HepG2 (cell line): ENCODE results near the gene BCL2A1. TPM values are rescaled to one million over a fixed set of nuclear protein-coding genes. Genes with fewer than 3 reads are reported as not detected.
A peak's percentile ranks its signal among the peaks of the same experiment; 100 is the strongest.

Source experiments
- ARID4A ChIP-seq: sonication (generic); formaldehyde crosslinking; IDR thresholded peaks from 2 replicates; pipeline ENCODE4 v1.5.0; 2020; ENCODE audit warnings: mild to moderate bottlenecking, missing genetic modification reagents, borderline replicate concordance
- DZIP1 ChIP-seq: sonication (generic); formaldehyde crosslinking; IDR thresholded peaks from 2 replicates; pipeline ENCODE4 v1.5.0; 2020; ENCODE audit warnings: mild to moderate bottlenecking, missing genetic modification reagents
- KMT2B ChIP-seq: IDR thresholded peaks from 2 replicates; pipeline ENCODE4 v1.6.1; 2016; ENCODE audit warnings: missing genetic modification reagents, missing compliant biosample characterization
- PTBP1 ChIP-seq: fragments of 200-400 bp; formaldehyde crosslinking; IDR thresholded peaks from 2 replicates; pipeline ENCODE4 v1.6.1; 2018; ENCODE audit warnings: low read length, low read depth; ENCODE audit not compliant: poor library complexity, severe bottlenecking
- REL ChIP-seq: sonication (generic); formaldehyde crosslinking; conservative IDR thresholded peaks from 2 replicates; pipeline ENCODE4 v1.8.0; 2022; ENCODE audit warnings: mild to moderate bottlenecking, missing genetic modification reagents, moderate library complexity
- RERE ChIP-seq: IDR thresholded peaks from 2 replicates; pipeline ENCODE4 v1.6.1; 2016; ENCODE audit warnings: low read depth, missing genetic modification reagents, missing compliant biosample characterization
- RFXAP ChIP-seq: sonication (generic); formaldehyde crosslinking; IDR thresholded peaks from 2 replicates; pipeline ENCODE4 v1.4.0; 2020; ENCODE audit warnings: missing genetic modification reagents, borderline replicate concordance
- ZNF232 ChIP-seq: sonication (generic); formaldehyde crosslinking; IDR thresholded peaks from 2 replicates; pipeline ENCODE4 v1.4.0; 2020; ENCODE audit warnings: missing genetic modification reagents, borderline replicate concordance
- ZNF615 ChIP-seq: sonication (generic); formaldehyde crosslinking; IDR thresholded peaks from 2 replicates; pipeline ENCODE4 v1.5.0; 2020; ENCODE audit warnings: mild to moderate bottlenecking, missing genetic modification reagents, borderline replicate concordance
- ZNF670 ChIP-seq: sonication (generic); formaldehyde crosslinking; IDR thresholded peaks from 2 replicates; pipeline ENCODE4 v1.8.0; 2022; ENCODE audit warnings: mild to moderate bottlenecking, missing genetic modification reagents, borderline replicate concordance
- ZNF780A ChIP-seq: sonication (generic); formaldehyde crosslinking; IDR thresholded peaks from 2 replicates; pipeline ENCODE4 v1.8.0; 2022; ENCODE audit warnings: mild to moderate bottlenecking, missing genetic modification reagents, moderate library complexity
- polyA plus RNA-seq, 8 experiments: library from polyadenylated mRNA; depleted of rRNA in 3 of 8; stranded (reverse) in 7 of 8; unstranded in 1 of 8; fragments of >200 nt; fragmentation: Illumina TruSeq in 4 of 8; extraction: Trizol in 4 of 8; gene quantifications; 2 replicates each; pipeline versions ENCODE4 v1.2.1 to v1.2.3, GENCODE V29; 2011 to 2016; ENCODE audit warnings: low read depth in 4 of 8, missing spikeins in 1 of 8, mixed read lengths in 1 of 8; ENCODE audit not compliant: insufficient read depth in 1 of 8
- total RNA-seq, 5 experiments: library from RNA; depleted of rRNA; stranded (reverse); fragments of >200 nt; fragmentation: Illumina TruSeq; extraction: Trizol; gene quantifications; 2 replicates each; pipeline ENCODE4 v1.2.3, GENCODE V29; 2016; ENCODE audit warnings: low read depth in 1 of 5
- TF ChIP-seq, protein P1 (sequence below): sonication (generic); formaldehyde crosslinking; IDR thresholded peaks from 2 replicates; pipeline ENCODE4 v1.9.0; 2022; ENCODE audit warnings: missing genetic modification reagents, mild to moderate bottlenecking, borderline replicate concordance
- TF ChIP-seq, protein P2 (sequence below): sonication (generic); formaldehyde crosslinking; IDR thresholded peaks from 2 replicates; pipeline ENCODE4 v1.5.0; 2020; ENCODE audit warnings: mild to moderate bottlenecking, missing genetic modification reagents

The BCL2A1 gene
- total and polyA plus RNA-seq, 2 of the 13 experiments (the other 11 are each of a cell fraction or from before 2014, with no cell fraction given), result 0.08 to 0.31 TPM

- no peak for TF ChIP-seq ZNF232
- TF ChIP-seq, protein P1, sequence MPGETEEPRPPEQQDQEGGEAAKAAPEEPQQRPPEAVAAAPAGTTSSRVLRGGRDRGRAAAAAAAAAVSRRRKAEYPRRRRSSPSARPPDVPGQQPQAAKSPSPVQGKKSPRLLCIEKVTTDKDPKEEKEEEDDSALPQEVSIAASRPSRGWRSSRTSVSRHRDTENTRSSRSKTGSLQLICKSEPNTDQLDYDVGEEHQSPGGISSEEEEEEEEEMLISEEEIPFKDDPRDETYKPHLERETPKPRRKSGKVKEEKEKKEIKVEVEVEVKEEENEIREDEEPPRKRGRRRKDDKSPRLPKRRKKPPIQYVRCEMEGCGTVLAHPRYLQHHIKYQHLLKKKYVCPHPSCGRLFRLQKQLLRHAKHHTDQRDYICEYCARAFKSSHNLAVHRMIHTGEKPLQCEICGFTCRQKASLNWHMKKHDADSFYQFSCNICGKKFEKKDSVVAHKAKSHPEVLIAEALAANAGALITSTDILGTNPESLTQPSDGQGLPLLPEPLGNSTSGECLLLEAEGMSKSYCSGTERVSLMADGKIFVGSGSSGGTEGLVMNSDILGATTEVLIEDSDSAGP (CRISPR knock-in tag), result no peak
- peak; percentile 15; the same call in 1 of the 2 replicates for TF ChIP-seq REL (CRISPR knock-in tag)
- no peak for TF ChIP-seq ZNF670
- TF ChIP-seq PTBP1, result no peak
- TF ChIP-seq, protein P2, sequence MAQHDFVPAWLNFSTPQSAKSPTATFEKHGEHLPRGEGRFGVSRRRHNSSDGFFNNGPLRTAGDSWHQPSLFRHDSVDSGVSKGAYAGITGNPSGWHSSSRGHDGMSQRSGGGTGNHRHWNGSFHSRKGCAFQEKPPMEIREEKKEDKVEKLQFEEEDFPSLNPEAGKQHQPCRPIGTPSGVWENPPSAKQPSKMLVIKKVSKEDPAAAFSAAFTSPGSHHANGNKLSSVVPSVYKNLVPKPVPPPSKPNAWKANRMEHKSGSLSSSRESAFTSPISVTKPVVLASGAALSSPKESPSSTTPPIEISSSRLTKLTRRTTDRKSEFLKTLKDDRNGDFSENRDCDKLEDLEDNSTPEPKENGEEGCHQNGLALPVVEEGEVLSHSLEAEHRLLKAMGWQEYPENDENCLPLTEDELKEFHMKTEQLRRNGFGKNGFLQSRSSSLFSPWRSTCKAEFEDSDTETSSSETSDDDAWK (CRISPR knock-in tag), result no peak
- no peak for TF ChIP-seq ZNF780A (CRISPR knock-in tag)
- TF ChIP-seq KMT2B (CRISPR knock-in tag), result no peak
- no peak for TF ChIP-seq ZNF615 (CRISPR knock-in tag)
- TF ChIP-seq DZIP1 (CRISPR knock-in tag), result no peak
- no peak for TF ChIP-seq ARID4A (CRISPR knock-in tag)
- 0 out of 2 replicates have a peak, but pooled peaks have one; percentile 36 for TF ChIP-seq RERE (CRISPR knock-in tag)
- TF ChIP-seq RFXAP (CRISPR knock-in tag), result no peak
Observed at GRCh38 chr15:79923079-79923514, 47.9 kb downstream of the BCL2A1 start (continued).
